ENCODE measurements around the gene UBE2J2. TPM values are rescaled to one million over a fixed set of nuclear protein-coding genes. Genes with fewer than 3 reads are reported as not detected.

UBE2J2 gene
- total and polyA plus RNA-seq, 11 donors, result 23.3 to 53.6 (median 34.7) TPM

DNA sequence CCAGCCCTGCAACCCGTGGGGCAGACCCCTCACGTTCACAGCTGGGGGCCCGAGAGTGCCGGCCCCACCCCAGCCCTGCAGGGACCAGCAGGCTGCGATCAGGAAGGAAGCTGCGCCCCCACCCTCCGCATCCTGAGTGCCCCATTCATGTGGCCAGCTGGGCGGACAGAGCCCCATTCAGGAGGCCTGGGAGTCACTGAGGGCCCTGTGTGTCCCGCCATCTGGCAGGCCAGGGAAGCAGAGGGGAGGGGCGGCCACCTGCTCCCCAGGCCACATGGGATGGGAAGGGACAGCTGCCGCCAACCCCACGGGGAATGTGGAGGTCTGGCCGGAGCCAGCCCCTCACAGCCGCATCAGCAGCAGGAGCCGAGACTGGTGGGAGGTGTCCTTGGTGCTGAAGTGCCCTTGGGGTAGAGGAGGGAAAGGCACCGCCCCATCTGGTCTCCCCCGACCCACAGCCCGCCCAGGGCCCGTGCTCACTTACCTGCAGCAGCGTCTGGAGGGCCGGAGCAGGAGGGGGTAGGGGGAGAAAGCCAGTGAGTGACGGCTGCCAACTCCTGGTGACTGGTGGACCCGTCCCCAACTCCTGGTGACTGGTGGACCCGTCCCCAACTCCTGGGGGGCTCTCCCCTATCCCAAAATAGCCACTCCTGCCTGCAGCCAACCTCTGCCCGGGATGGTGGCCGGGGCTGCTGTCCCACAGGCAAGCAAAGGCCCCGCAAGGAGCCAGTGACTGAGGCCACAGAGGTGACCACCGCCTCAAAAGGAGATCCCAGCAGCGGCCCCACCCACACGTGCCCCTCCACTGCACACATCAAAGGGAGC lies 25.4 kb upstream of the UBE2J2 start:
- H3K27ac ChIP-seq, result no peak overlapping the region
- H3K27me3 ChIP-seq, result no peaks in the 10 kb centered on the region
- intact Hi-C loops (cut with DNase I), result loop anchor here in 2 of 10 donors (10.0 kb wide), 2 partner anchors 264 to 314 kb away; partner anchors contain the start of gene PERM1 (in 1 of the 2)
- no peaks in the 10 kb centered on the region for H3K9me3 ChIP-seq
- H3K4me3 ChIP-seq, result no peak overlapping the region
- WGBS, 4 donors, result 58 to 82% (median 62%) methylated on average over 18 to 30 of the region's 30 CpGs
- peaks cover 0 to 49% (median 12%) of the 10 kb centered on the region in 9 donors for H3K36me3 ChIP-seq
- no peak for ATAC-seq
- no peak for TF ChIP-seq POLR2A (IDR thresholded peaks at IDR 0.05)
- TF ChIP-seq, protein P1, sequence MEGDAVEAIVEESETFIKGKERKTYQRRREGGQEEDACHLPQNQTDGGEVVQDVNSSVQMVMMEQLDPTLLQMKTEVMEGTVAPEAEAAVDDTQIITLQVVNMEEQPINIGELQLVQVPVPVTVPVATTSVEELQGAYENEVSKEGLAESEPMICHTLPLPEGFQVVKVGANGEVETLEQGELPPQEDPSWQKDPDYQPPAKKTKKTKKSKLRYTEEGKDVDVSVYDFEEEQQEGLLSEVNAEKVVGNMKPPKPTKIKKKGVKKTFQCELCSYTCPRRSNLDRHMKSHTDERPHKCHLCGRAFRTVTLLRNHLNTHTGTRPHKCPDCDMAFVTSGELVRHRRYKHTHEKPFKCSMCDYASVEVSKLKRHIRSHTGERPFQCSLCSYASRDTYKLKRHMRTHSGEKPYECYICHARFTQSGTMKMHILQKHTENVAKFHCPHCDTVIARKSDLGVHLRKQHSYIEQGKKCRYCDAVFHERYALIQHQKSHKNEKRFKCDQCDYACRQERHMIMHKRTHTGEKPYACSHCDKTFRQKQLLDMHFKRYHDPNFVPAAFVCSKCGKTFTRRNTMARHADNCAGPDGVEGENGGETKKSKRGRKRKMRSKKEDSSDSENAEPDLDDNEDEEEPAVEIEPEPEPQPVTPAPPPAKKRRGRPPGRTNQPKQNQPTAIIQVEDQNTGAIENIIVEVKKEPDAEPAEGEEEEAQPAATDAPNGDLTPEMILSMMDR (IDR thresholded peaks at IDR 0.05), result no peak
- H3K4me1 ChIP-seq, result peaks cover 0 to 11% (median 3%) of the 10 kb centered on the region in 12 donors
- DNase-seq, result no peak

GRCh38 chr1:1297802-1298424 lies 24.3 kb upstream of the UBE2J2 start:
- 92 to 94% (median 94%) methylated on average over 16 to 31 of the region's 31 CpGs for WGBS, 4 donors

GRCh38 chr1:1296070-1297061 lies 22.7 kb upstream of the UBE2J2 start:
- Histone ChIP-seq H3K27me3 (no peaks in the 10 kb centered on the region), H3K9me3 (no peaks in the 10 kb centered on the region)

More at GRCh38 chr1:1297802-1298424, 24.3 kb upstream of the UBE2J2 start:
- ATAC-seq, result no peak
- Histone ChIP-seq H3K4me3 (no peak overlapping the region), H3K9me3 (no peaks in the 10 kb centered on the region), H3K27ac (no peak overlapping the region), H3K36me3 (peaks cover 0 to 60% (median 12%) of the 10 kb centered on the region in 9 donors), H3K4me1 (no peaks in the 10 kb centered on the region), H3K27me3 (no peaks in the 10 kb centered on the region)
- TF ChIP-seq POLR2A (IDR thresholded peaks at IDR 0.05), result no peak
- TF ChIP-seq, protein P1 (IDR thresholded peaks at IDR 0.05), result no peak
- DNase-seq, result no peak
- intact Hi-C loops (cut with DNase I), result loop anchor here in 2 of 10 donors (10.0 kb wide), 2 partner anchors 263 to 313 kb away; partner anchors contain the start of gene PERM1 (in 1 of the 2)

More at GRCh38 chr1:1296070-1297061, 22.7 kb upstream of the UBE2J2 start:
- H3K27ac ChIP-seq, result no peak overlapping the region
- no peak overlapping the region for H3K4me3 ChIP-seq
- WGBS, 4 donors, result 91 to 96% (median 94%) methylated on average over 31 to 62 of the region's 62 CpGs
- intact Hi-C loops (cut with DNase I), result loop anchor here in 2 of 10 donors (10.0 kb wide), 2 partner anchors 262 to 312 kb away; partner anchors contain the start of gene PERM1 (in 1 of the 2)
- DNase-seq (no peak), ATAC-seq (no peak)
- H3K36me3 ChIP-seq, result peaks cover 0 to 60% (median 12%) of the 10 kb centered on the region in 9 donors
- TF ChIP-seq POLR2A (IDR thresholded peaks at IDR 0.05), result no peak
- TF ChIP-seq, protein P1 (IDR thresholded peaks at IDR 0.05), result no peak
- peaks cover 0 to 7% (median 4%) of the 10 kb centered on the region in 12 donors for H3K4me1 ChIP-seq
